GM23338 (cell line): ENCODE data around the gene P2RX7. TPM values are rescaled to one million over a fixed set of nuclear protein-coding genes. Genes with fewer than 3 reads are reported as not detected.

Source experiments
- ATAC-seq: fragments of 200-7000 bp; cut with Tn5 transposase; 3 replicates; pipeline ENCODE4 v1.9.1; 2020
- DNase-seq: peaks from one replicate; pipeline ENCODE4 v3.0.0-alpha.2; 2015; ENCODE audit warnings: low spot score
- H2AFZ ChIP-seq: fragments of 200-600 bp; sonication (generic); 2 replicates; pipeline ENCODE4 v1.8.0; 2016; ENCODE audit warnings: antibody characterized with exemption, mild to moderate bottlenecking, moderate library complexity
- H3F3A ChIP-seq: fragments of 200-600 bp; sonication (generic); replicated peaks from 2 replicates; pipeline ENCODE4 v1.8.0; 2017; ENCODE audit warnings: antibody characterized with exemption, mixed run types, low read depth
- H3K27ac ChIP-seq: fragments of 200-600 bp; sonication (generic); 2 replicates; pipeline ENCODE4 v1.6.1; 2016; ENCODE audit warnings: low read depth
- H3K27me3 ChIP-seq: fragments of 200-600 bp; sonication (generic); 2 replicates; pipeline ENCODE4 v1.8.0; 2016; ENCODE audit warnings: mild to moderate bottlenecking, mixed run types, moderate library complexity; ENCODE audit not compliant: insufficient read depth
- H3K36me3 ChIP-seq: fragments of 200-600 bp; sonication (generic); 2 replicates; pipeline ENCODE4 v1.8.0; 2016; ENCODE audit warnings: mild to moderate bottlenecking; ENCODE audit not compliant: insufficient read depth
- H3K4me1 ChIP-seq: fragments of 200-600 bp; sonication (generic); 2 replicates; pipeline ENCODE4 v1.8.0; 2016; ENCODE audit warnings: mild to moderate bottlenecking, moderate library complexity; ENCODE audit not compliant: insufficient read depth
- H3K4me2 ChIP-seq: fragments of 200-600 bp; sonication (generic); 2 replicates; pipeline ENCODE4 v1.7.1; 2017; ENCODE audit warnings: mixed run types
- H3K4me3 ChIP-seq: fragments of 200-600 bp; sonication (generic); 2 replicates; pipeline ENCODE4 v1.6.1; 2016; ENCODE audit warnings: mixed run types
- H3K79me2 ChIP-seq: fragments of 200-600 bp; sonication (generic); replicated peaks from 2 replicates; pipeline ENCODE4 v1.8.0; 2017; ENCODE audit warnings: mild to moderate bottlenecking; ENCODE audit not compliant: insufficient read depth
- H3K9me2 ChIP-seq: fragments of 200-600 bp; sonication (generic); 2 replicates; pipeline ENCODE4 v1.8.0; 2017; ENCODE audit not compliant: insufficient read depth
- H4K20me1 ChIP-seq: fragments of 200-600 bp; sonication (generic); replicated peaks from 2 replicates; pipeline ENCODE4 v1.8.0; 2017; ENCODE audit warnings: mild to moderate bottlenecking; ENCODE audit not compliant: insufficient read depth
- H3K27ac Mint-ChIP-seq: 2 replicates; pipeline ENCODE4 v1.8.0; 2020; ENCODE audit warnings: inconsistent platforms, mild to moderate bottlenecking, moderate library complexity, mixed read lengths
- H3K27me3 Mint-ChIP-seq: 3 replicates; pipeline ENCODE4 v1.8.0; 2022; ENCODE audit warnings: low read depth, mild to moderate bottlenecking, moderate library complexity, mixed read lengths, inconsistent platforms; ENCODE audit not compliant: insufficient read depth, poor library complexity
- H3K36me3 Mint-ChIP-seq: 3 replicates; pipeline ENCODE4 v1.8.0; 2021; ENCODE audit warnings: low read depth, mild to moderate bottlenecking, inconsistent platforms, moderate library complexity, mixed read lengths
- H3K4me1 Mint-ChIP-seq: 3 replicates; pipeline ENCODE4 v1.8.0; 2020; ENCODE audit warnings: mild to moderate bottlenecking, inconsistent platforms, mixed read lengths
- H3K4me3 Mint-ChIP-seq: 3 replicates; pipeline ENCODE4 v1.8.0; 2021; ENCODE audit warnings: moderate library complexity, mild to moderate bottlenecking, inconsistent platforms, mixed read lengths
- H3K9me3 Mint-ChIP-seq: 3 replicates; pipeline ENCODE4 v1.8.0; 2020; ENCODE audit warnings: moderate library complexity, mild to moderate bottlenecking, inconsistent platforms, mixed read lengths
- CREB1 ChIP-seq: fragments of 250-450 bp; sonication (Bioruptor Pico); IDR thresholded peaks from 2 replicates; pipeline ENCODE4 v1.5.0; 2020; ENCODE audit warnings: low read depth, mild to moderate bottlenecking, moderate library complexity
- ETS1 ChIP-seq: IDR thresholded peaks from 2 replicates; pipeline ENCODE4 v1.6.1; 2016; ENCODE audit warnings: antibody characterized with exemption
- EZH2 ChIP-seq: fragments of 200-600 bp; sonication (generic); IDR thresholded peaks from one replicate; pipeline ENCODE4 v1.8.0; 2017; ENCODE audit warnings: antibody characterized with exemption, mild to moderate bottlenecking, low read depth; ENCODE audit not compliant: unreplicated experiment
- EZH2phosphoT487 ChIP-seq: fragments of 200-600 bp; sonication (generic); IDR thresholded peaks from one replicate; pipeline ENCODE4 v1.8.1; 2018; ENCODE audit warnings: antibody characterized with exemption; ENCODE audit not compliant: unreplicated experiment
- JUNB ChIP-seq: IDR thresholded peaks from one replicate; pipeline ENCODE4 v1.6.1; 2016; ENCODE audit warnings: antibody characterized with exemption; ENCODE audit not compliant: unreplicated experiment
- NANOG ChIP-seq: IDR thresholded peaks from 2 replicates; pipeline ENCODE4 v1.6.1; 2016; ENCODE audit warnings: antibody characterized with exemption, borderline replicate concordance
- POLR2AphosphoS5 ChIP-seq: IDR thresholded peaks from 2 replicates; pipeline ENCODE4 v1.6.1; 2016; ENCODE audit warnings: antibody characterized with exemption, low read depth
- REST ChIP-seq: IDR thresholded peaks from one replicate; pipeline ENCODE4 v1.6.1; 2018; ENCODE audit warnings: antibody characterized with exemption; ENCODE audit not compliant: unreplicated experiment
- STAT1 ChIP-seq: IDR thresholded peaks from one replicate; pipeline ENCODE4 v1.6.1; 2016; ENCODE audit warnings: antibody characterized with exemption; ENCODE audit not compliant: unreplicated experiment
- ZNF114 ChIP-seq: fragments of 250-450 bp; sonication (Bioruptor Pico); IDR thresholded peaks from 2 replicates; pipeline ENCODE4 v1.5.0; 2020; ENCODE audit warnings: mild to moderate bottlenecking, moderate library complexity
- ZNF331 ChIP-seq: fragments of 250-450 bp; sonication (Bioruptor Pico); IDR thresholded peaks from 2 replicates; pipeline ENCODE4 v1.5.0; 2020; ENCODE audit warnings: low read depth, mild to moderate bottlenecking, moderate library complexity
- polyA plus RNA-seq: library from polyadenylated mRNA; unstranded; fragments of >200 nt; fragmentation: Nextera tagmentation; extraction: Ambion mirVana; gene quantifications from 2 replicates; pipeline ENCODE4 v1.2.1, GENCODE V29; 2016
- total RNA-seq: library from RNA; depleted of rRNA; stranded (reverse); fragments of >200 nt; shearing (Covaris generic); gene quantifications from 2 replicates; pipeline ENCODE4 v1.2.3, GENCODE V29; 2014

P2RX7 gene
- total and polyA plus RNA-seq, 2 experiments from 2014 or later = 0.24 to 0.48 TPM

DNA sequence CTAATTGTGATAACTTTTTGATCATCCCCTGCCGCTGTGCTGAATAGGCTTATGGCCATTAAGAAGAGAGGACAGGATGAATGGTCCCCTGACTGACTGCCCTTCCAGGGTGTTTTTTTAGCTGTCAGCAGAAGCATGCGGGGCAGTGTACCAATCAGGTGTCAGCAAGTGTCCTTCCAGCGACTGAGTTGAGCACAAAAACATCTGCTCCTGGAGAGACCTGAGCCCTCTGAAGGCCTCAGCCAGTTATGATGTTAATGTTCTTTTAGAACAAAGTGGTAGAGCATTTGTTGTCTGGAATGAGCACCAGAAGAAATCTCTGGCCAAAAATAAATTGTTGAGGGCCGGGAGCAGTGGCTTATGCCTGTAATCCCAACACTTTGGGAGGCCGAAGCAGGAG is 37.5 kb downstream of the P2RX7 start:
- ATAC-seq (peak; percentile 38; the same call in 2 of the 3 replicates), DNase-seq (no peak)
- Histone ChIP-seq H3K79me2 (no peaks in the 10 kb centered on the region), H3K4me1 (no peaks in the 10 kb centered on the region), H4K20me1 (no peaks in the 10 kb centered on the region), H2AFZ (0 out of 2 replicates have a peak overlapping the region, but pooled peaks have one; percentile 56), H3K27me3 (no peaks in the 10 kb centered on the region), H3F3A (no peaks in the 10 kb centered on the region), H3K4me3 (no peak overlapping the region), H3K36me3 (no peaks in the 10 kb centered on the region), H3K9me2 (0 out of 2 replicates have a peak, but pooled peaks cover 3% of the 10 kb centered on the region), H3K4me2 (no peak overlapping the region), H3K27ac (no peak overlapping the region)
- H3K4me1 Mint-ChIP-seq = no peaks in the 10 kb centered on the region
- H3K36me3 Mint-ChIP-seq = no peaks in the 10 kb centered on the region
- TF ChIP-seq EZH2 (no peak), ZNF114 (CRISPR knock-in tag) (no peak), NANOG (no peak), POLR2AphosphoS5 (no peak), JUNB (no peak), CREB1 (CRISPR knock-in tag) (no peak), ETS1 (no peak)
- H3K9me3 Mint-ChIP-seq = no peaks in the 10 kb centered on the region
- no peak overlapping the region for H3K27ac Mint-ChIP-seq
- H3K4me3 Mint-ChIP-seq = no peak overlapping the region
- H3K27me3 Mint-ChIP-seq = peaks cover 6% of the 10 kb centered on the region

DNA sequence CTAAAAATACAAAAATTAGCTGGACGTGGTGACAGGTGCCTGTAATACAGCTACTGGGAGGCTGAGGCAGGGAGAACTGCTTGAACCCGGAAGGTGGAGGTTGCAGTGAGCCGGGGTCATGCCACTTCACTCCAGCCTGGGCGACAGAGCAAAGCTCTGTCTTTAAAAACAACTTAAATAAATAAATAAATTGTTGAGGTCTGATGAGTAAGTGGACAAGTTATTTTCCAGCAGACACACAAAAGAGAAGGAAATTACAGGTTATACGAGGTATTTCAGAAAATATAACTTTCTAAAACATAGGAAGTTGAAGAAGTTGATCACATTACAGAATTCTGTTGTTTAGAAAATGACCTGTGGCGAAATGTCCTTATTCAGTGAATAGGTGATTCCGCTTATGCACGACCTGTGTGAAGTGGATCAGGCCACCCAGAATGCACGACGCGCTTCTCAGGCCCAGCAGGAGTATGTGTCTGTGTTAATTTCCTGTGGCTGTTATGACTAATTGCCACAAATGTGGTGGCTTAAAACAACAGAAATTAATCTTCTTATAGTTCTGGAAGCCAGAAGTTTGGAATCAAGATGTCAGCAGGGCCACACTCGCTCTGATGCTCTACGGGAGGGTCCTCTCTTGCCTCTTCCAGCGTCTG is 38.1 kb downstream of the P2RX7 start:
- no peaks in the 10 kb centered on the region for H3F3A ChIP-seq
- H3K9me3 Mint-ChIP-seq = no peaks in the 10 kb centered on the region
- no peaks in the 10 kb centered on the region for H3K4me1 Mint-ChIP-seq
- no peaks in the 10 kb centered on the region for H3K4me1 ChIP-seq
- ATAC-seq = no peak
- no peak overlapping the region for H3K4me3 ChIP-seq
- H3K4me2 ChIP-seq = no peak overlapping the region
- no peak overlapping the region for H3K27ac ChIP-seq
- DNase-seq = no peak
- no peak overlapping the region for H2AFZ ChIP-seq
- H3K27me3 ChIP-seq = no peaks in the 10 kb centered on the region
- no peak overlapping the region for H3K4me3 Mint-ChIP-seq
- no peaks in the 10 kb centered on the region for H3K36me3 ChIP-seq
- H3K36me3 Mint-ChIP-seq = no peaks in the 10 kb centered on the region
- H3K27me3 Mint-ChIP-seq = peaks cover 6% of the 10 kb centered on the region
- H4K20me1 ChIP-seq = no peaks in the 10 kb centered on the region
- no peaks in the 10 kb centered on the region for H3K9me2 ChIP-seq
- no peaks in the 10 kb centered on the region for H3K79me2 ChIP-seq
- no peak overlapping the region for H3K27ac Mint-ChIP-seq
- TF ChIP-seq NANOG (no peak), EZH2phosphoT487 (no peak), STAT1 (no peak), POLR2AphosphoS5 (no peak), ZNF331 (CRISPR knock-in tag) (no peak), JUNB (no peak), REST (no peak), ETS1 (no peak), ZNF114 (CRISPR knock-in tag) (no peak), EZH2 (no peak)
